C4-2B (cell line): ENCODE data around the gene EVA1C.
"Not testable (repeated sequence)": the region's sequence is repeated elsewhere in the genome, so short reads cannot be mapped to it uniquely, and the experiment has no call there.

Source experiments
- CTCF ChIP-seq: fragments of 450-650 bp; conservative IDR thresholded peaks from 2 replicates; pipeline ENCODE4 v1.5.1; 2017; ENCODE audit warnings: mild to moderate bottlenecking
- ZFX ChIP-seq: fragments of 450-650 bp; IDR thresholded peaks from 2 replicates; pipeline ENCODE4 v1.6.1; 2017

DNA sequence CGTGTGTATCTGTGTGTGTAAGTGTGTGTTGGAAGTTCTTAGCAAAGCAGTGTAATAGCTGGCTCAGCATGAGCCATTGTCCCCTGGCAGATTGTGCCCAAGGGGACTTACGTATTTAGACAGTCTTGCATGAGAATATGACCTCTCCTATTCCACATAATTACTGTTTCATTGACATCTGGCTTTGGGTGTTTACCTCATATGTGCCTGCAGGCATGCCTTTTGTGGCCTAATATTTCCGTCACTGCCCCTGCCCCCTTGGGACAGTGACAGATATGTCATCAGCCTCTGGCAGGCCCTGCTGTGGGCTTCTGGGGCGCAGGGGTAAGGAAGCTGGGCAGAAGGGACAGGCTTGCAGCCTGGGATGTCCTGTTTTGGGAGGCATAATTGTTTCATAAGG lies 95.5 kb downstream of the EVA1C start:
- TF ChIP-seq CTCF, ZFX: not testable (repeated sequence)
